ENCODE results near the gene PRPF40A. TPM values are rescaled to one million over a fixed set of nuclear protein-coding genes. Genes with fewer than 3 reads are reported as not detected.

PRPF40A gene
- total RNA-seq, 5 donors from 2014 or later (not counting 1 experiment from before 2014, with no cell fraction given): 101 to 124 (median 106) TPM

Other genes with a start within 250 kb of the PRPF40A start
- gene ARL6IP6, start 1.2 kb upstream of the PRPF40A start, total RNA-seq: 10 to 100 TPM; 13.2 to 17.6 (median 15.7) TPM